Inflammatory macrophage (primary cell): Measurements from ENCODE around the gene MZF1.
A peak's percentile ranks its signal among the peaks of the same experiment; 100 is the strongest.
"Not testable (repeated sequence)": the region's sequence is repeated elsewhere in the genome, so short reads cannot be mapped to it uniquely, and the experiment has no call there.

Experiments
- DNase-seq, 2 donors: peaks; one replicate each; pipeline ENCODE4 v3.0.0-alpha.2; 2020 to 2022

Gene MZF1

DNA sequence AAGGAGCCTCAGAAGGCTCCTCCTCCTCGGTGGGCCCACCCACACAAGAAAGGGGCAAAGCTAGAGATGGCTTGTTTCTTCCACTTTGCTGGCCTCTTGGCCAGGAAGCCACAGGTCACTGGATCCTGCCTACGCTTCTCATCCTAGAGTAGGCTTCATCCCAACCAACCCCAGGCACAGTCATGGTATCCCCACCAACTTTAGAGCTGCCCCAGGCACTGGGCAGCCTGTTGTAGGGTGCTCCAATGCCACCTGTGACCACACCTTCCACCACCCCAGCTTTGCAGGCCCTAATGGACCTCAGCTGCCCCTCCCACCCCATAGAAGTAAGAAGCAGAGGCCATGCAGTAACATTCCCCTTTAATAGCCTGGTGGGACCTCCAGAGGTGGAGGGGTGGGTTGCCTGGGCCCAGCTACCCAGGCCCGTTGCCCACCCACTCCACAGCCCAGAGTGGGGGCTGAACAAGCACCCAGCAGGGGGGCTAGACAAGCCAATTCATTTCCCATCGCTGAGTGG, 17.7 kb downstream of the MZF1 start:
- no peak for DNase-seq

DNA sequence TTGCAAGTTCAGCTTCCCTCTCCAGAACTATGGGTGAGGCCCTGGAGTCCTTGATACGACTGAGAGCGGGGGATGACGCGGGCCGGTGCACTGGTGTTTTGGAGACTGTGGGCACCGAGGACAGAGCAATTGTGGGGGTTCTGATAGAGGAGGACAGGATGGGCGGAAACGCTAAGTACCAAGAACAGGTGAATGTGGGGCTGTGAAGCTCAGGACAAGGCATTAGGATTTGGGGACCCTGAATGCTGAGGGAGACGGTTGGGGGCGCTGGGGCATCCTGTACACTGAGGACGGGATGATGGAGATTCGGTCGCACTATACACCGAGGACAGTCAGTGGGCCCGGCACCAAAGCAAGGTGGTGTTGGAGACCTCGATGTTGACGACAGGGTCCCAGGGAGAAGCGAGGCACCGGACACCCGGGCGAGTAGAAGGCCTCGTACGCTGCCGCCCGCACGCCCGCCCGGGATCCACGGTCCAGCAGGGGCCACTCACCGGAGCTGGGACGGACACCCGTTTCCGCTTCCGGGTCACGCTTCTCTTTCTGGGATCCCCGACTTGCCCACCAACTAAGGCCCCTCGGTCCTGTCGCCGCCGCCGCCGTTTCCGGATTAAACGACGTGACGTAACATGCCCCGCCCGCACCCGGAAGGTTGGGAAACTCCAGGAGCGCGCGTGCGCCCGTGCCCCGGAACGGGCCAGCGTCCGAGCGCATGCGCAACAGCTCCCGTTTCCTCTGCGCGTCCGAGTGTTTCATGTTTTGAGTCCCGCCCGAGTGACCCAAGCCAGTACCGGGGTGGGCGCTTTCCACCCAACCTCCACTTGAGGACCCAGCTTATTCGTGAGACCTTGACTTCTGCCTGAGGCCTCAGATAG, 18.4 kb downstream of the MZF1 start, which contains the start of gene CHMP2A:
CHMP2A (minus strand) TSS at position 612 of the 875 bp plus-strand sequence. CDS start 893 bp downstream, outside the sequence.
- DNase-seq = peak; percentile 97

DNA sequence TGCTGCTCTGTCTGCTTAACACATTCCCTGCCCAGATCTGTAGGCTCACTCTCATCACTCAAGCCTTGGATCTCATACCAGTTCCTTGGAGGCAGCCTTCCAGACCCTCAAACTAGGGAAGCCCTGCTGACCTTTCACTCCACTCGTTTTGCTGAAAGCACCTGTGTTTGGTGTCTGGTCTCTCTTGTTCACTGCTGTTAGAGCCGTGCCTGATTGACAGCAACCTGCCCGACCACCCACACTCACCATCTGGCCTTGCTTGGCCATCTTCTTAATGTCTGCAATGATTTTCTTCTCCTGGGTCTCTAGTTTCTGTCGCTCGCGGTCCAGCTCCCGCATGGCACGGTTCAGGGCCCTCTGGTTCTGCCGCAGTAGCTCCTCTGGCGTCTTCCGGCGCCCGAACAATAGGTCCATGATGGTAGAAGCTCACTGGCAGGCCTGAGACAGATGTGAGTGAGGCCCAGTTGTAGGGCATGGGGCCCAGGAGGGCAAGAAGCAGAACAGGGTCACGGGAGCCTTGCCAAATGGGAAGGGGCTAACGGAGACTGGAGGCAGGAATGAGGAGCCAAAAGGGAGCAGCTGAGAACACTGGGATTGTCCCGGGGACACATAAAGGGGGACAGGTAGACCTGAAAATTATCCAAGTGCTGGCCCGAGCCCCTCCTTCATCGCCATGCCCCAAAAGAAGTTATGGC, 19.2 kb downstream of the MZF1 start:
- DNase-seq = no peak

DNA sequence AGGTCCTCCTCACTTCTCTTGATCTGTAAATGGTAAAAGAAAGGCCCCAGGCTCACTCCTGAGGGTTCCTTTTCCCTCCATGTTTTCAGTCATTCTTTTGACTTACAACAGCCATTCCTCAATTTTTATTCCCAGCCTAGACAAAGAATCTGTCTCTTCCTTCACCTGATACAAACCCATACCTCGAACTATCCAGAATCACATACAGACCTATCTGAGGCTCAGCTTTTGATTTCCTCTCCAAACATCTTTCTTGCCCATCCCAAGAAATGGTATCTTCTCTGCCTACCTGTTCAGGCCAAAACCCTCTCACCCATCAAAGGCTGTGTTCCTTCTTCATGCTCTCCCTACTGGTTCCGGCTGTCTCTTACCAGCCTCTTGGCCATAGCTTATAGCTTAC, 20.5 kb downstream of the MZF1 start:
- no peak for DNase-seq

DNA sequence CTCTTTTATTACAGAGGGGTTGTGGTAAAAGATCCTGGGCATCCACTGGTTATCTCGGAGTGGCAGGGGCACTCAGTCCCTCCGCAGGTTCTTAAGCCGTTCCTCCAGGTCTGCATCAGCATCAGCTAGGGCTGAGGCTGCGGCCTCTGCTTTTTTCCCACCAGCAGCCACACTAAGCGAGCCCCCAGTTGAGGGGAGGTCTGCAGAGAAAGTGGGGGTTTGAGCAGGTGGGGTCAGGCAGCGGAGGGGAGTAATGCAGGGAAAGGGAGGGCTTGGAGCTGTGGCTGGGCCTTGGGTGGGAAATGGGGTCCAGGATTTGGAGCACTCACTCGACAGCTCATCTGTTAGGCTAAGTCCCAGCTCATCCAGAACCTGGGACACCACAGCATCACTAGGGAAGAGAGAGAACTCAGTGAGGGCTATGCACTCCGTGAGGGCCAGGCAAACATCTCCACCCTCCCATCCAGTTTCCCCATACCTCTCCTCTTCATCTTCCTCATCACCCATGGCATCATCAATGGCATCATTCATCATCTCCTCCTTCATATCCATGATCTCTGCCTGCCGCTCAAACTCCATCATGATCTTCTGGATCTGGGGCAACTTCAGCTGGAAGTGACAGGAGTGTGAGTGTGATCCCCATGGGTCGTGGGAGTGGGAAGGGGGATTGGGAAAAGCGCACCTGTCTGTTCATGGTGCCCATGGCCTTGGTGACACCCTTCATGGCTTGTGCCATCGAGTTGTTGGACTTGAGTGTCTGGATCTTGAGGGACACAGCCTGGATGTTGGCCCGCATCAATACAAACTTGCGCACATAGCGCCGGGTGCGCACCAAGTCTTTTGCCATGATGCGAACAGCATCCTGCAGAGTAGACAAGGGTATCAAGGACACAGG, 21.3 kb downstream of the MZF1 start:
- DNase-seq = no peak

DNA sequence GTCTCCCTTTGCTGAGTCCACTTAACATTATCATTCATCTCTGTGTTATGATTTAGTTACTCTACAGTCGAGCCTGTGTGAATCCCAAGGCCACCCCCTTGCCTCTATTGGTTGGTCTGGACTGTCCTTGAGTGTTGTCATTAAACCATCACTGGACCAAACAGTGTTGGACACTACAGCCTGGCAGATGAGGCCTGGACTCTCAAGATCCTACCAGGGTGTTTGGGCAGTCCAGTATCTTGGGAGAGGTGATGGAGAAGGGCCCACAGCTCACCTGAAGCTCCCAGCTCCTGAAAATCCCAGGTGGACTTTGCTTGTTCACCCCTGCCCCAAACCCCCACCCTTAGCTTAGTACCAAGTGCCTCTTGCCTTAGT, 22.0 kb downstream of the MZF1 start:
- no peak for DNase-seq

DNA sequence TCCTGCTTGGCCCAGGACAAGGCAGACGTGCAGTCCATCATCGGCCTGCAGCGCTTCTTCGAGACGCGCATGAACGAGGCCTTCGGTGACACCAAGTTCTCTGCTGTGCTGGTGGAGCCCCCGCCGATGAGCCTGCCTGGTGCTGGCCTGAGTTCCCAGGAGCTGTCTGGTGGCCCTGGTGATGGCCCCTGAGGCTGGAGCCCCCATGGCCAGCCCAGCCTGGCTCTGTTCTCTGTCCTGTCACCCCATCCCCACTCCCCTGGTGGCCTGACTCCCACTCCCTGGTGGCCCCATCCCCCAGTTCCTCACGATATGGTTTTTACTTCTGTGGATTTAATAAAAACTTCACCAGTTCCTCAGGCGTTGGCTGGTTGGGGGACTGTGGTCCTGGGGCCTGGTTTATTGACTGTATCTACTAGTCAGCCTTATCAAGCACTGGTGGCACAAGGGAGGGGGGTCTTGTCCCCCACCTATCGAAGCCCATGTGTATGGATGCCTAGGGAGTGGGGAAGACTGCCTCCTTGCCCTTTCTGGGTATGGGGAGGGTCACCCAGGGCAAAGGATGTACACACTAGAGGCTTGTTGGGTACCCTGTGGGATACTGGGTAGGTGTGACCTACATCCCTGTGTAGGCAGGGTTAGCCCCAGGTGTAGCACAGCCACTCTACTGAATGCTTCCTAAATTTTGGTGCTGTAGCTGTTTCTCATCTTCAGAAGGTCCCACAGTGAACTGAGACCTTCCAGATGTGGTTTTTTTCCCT, 22.6 kb downstream of the MZF1 start:
- DNase-seq = no peak

DNA sequence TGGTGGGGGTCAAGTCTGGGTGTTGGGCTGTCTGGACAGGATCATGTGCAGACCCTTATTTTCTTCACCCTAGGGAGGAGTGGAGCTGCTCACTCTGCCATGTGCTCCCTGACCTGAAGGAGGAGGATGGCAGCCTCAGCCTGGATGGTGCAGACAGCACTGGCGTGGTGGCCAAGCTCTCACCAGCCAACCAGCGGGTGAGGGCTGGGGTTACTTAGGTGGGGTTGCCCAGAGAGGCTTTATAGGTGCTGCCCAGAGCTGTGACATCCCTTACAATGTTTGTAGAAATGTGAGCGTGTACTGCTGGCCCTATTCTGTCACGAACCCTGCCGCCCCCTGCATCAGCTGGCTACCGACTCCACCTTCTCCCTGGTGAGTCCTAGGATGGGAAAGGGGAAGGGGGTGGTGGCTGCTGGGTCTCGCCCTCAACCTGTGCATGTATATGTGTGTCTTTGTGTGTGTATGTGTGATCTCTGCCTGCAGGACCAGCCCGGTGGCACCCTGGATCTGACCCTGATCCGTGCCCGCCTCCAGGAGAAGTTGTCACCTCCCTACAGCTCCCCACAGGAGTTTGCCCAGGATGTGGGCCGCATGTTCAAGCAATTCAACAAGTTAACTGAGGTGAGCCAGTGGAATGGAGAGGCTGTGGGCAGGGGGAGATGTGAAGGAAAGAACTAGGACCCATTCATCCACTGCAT, 23.3 kb downstream of the MZF1 start:
- no peak for DNase-seq

DNA sequence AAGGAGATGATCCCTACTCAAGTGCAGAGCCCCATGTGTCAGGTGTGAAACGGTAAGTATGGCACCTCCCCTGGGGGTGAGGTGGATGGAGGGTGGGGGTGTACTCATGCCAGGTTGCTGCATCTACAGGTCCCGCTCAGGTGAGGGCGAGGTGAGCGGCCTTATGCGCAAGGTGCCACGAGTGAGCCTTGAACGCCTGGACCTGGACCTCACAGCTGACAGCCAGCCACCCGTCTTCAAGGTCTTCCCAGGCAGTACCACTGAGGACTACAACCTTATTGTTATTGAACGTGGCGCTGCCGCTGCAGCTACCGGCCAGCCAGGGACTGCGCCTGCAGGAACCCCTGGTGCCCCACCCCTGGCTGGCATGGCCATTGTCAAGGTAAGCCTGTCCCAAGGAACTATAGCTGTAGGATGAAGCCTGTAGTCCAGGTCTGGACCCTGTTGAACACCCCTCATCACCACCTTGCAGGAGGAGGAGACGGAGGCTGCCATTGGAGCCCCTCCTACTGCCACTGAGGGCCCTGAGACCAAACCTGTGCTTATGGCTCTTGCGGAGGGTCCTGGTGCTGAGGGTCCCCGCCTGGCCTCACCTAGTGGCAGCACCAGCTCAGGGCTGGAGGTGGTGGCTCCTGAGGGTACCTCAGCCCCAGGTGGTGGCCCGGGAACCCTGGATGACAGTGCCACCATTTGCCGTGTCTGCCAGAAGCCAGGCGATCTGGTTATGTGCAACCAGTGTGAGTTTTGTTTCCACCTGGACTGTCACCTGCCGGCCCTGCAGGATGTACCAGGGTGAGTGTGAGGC, 24.1 kb downstream of the MZF1 start:
- DNase-seq = no peak

DNA sequence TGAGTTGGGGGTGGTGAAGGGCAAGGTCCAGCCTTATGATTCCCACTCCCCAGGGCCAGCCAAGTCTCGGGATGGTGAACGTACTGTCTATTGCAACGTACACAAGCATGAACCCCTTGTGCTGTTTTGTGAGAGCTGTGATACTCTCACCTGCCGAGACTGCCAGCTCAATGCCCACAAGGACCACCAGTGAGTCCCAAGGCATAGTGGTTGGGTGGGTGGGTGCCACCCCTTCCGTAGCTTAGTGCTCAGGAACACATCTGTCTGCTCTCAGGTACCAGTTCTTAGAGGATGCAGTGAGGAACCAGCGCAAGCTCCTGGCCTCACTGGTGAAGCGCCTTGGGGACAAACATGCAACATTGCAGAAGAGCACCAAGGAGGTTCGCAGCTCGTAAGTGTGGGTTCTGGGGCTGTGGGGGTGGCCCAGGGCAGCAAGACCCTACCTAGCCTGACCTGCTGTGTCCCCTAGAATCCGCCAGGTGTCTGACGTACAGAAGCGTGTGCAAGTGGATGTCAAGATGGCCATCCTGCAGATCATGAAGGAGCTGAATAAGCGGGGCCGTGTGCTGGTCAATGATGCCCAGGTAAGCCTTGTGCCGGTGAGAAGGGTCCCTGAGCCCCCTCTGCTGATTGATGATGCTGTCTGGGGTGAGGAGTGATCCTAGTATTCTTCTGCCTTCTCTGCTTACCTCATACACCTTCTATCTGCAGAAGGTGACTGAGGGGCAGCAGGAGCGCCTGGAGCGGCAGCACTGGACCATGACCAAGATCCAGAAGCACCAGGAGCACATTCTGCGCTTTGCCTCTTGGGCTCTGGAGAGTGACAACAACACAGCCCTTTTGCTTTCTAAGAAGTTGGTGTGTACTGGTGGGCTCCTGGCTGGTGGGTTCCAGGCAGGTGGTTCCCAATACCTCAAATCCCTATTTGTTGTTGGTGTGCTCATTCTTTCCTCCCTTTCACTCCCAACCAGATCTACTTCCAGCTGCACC, 25.5 kb downstream of the MZF1 start:
- DNase-seq = no peak

DNA sequence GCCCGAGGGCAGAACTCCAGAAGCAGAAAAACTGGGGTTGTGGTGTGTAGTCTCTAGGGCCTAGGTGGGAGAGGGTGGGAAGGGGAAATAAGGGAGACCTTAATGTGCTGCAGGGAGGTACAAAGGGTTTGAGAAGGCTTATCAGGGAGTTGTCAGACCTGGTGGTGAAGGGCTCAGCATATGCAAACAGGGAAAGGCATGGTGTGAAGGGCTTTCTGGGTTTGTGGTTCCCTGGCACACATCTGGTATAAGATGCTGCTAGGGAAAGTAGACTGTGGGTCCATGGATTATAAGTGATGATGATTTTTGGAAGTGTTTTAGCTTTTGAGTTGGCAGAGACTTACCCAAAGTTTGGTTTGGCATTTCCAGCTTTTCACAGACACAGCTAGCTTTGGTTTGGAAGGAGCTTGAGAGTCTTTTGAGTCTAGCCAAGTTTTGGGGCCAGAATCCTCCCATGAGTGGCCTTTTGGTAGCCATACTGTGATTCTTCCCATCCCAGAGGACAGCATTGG, 27.1 kb downstream of the MZF1 start:
- DNase-seq = no peak

DNA sequence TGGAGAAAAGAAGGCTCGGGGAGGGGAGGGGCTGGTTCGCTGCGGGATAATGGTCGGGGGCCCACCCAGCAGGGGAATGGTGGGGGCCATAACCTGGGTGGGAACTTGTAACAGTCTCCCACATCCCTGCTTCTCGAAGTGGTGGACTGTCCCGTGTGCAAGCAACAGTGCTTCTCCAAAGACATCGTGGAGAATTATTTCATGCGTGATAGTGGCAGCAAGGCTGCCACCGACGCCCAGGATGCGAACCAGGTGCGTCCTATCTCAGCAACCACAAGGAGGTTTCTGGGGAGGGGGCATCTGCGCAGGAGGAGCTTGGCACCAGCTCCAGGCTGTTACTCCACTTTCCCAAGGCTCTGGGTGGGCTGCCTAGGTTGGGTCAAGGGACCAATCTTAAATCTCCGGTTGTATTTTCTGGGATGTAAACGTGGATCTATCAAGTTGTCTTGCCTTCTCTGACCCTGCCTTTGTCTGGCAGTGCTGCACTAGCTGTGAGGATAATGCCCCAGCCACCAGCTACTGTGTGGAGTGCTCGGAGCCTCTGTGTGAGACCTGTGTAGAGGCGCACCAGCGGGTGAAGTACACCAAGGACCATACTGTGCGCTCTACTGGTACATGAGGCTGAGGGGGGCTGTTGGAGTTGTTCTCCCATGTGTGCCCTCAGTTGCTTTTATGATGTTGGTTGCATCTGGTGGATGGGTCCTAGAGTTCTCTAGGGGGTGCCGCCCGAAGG, 27.7 kb downstream of the MZF1 start:
- DNase-seq = no peak

DNA sequence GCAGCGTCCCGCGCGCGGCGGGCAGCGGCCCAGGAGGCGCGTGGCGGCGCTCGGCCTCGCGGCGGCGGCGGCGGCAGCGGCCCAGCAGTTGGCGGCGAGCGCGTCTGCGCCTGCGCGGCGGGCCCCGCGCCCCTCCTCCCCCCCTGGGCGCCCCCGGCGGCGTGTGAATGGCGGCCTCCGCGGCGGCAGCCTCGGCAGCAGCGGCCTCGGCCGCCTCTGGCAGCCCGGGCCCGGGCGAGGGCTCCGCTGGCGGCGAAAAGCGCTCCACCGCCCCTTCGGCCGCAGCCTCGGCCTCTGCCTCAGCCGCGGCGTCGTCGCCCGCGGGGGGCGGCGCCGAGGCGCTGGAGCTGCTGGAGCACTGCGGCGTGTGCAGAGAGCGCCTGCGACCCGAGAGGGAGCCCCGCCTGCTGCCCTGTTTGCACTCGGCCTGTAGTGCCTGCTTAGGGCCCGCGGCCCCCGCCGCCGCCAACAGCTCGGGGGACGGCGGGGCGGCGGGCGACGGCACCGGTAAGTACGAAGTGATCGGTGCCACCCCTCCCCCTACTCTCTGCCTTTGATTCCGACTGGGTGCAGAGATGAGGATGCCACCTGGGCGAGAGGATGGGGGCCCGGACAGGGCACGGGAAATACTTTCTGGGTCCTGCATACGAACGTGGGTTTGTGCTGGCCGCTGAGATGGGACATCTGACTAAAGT, 28.4 kb downstream of the MZF1 start:
- peak; percentile 16 to 57 for DNase-seq

DNA sequence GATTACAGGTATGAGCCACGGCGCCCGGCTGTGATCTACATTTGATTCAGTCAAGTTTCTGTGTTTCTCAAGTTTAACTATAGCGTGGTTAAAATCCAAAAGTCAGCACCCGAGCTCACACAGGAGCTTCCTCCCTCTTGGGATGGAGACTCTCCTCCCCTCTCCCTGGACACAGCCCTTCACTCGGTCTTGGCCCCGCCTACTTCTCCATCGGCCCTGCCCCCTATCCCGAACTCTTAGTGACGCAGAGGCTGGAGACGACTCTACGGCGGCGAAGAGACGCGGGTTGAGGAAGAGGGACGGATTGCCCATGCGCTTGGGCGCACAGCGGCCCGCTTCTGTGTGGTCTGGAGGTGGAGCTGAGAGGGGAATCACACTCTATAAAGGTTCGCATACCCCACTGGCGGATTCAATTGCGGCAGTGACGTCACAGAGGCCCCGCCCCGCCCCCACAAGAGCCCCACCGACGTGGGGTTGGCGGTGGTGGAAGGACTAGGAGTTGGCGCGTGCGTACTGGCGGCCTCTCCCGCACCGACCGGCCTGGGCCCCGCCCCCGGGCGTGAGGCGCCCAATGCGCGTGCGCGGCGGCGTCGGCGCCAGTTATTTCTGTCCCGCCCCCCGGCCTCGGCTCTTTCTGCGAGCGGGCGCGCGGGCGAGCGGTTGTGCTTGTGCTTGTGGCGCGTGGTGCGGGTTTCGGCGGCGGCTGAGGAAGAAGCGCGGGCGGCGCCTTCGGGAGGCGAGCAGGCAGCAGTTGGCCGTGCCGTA, 29.1 kb downstream of the MZF1 start, which contains the start of gene TRIM28:
TRIM28 (plus strand) TSS at position 239 of the 765 bp plus-strand sequence. CDS start 694 bp downstream, outside the sequence.
- peak; percentile 97 to 98 for DNase-seq

DNA sequence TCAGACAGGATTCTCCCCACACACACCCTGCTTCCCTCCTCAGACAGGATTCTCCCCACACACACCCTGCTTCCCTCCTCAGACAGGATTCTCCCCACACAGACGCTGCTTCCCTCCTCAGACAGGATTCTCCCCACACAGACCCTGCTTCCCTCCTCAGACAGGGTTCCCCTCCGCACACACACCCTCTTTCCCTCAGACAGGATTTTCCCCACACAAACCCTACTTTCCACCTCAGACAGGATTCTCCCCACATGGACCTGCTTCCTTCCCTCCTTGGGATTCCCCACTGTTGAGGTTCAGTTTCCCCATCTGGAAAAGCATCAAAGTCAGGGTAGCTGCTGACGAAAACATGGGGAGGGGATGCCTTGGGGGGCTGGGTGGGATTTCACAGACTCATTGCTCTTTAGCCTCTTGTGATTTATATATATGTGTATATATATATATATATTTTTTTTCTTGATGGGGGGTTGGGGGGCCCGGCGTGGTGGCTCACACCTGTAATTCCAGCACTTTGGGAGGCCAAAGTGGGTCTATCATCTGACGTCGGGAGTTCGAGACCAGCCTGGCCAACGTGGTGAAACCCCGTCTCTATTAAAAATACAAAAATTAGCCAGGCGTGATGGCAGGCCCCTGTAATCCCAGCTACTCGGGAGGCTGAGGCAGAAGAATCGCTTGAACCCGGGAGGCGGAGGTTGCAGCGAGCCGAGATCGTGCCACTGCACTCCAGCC, 30.3 kb downstream of the MZF1 start:
- DNase-seq = not testable (repeated sequence)

DNA sequence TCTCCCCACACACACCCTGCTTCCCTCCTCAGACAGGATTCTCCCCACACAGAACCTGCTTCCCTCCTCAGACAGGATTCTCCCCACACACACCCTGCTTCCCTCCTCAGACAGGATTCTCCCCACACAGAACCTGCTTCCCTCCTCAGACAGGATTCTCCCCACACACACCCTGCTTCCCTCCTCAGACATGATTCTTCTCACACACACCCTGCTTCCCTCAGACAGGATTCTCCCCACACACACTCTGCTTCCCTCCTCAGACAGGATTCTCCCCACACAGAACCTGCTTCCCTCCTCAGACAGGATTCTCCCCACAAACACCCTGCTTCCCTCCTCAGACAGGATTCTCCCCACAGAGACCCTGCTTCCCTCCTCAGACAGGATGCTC, 34.0 kb downstream of the MZF1 start:
- DNase-seq = not testable (repeated sequence)
